ENCODE measurements around the gene ANKS1A. TPM values are rescaled to one million over a fixed set of nuclear protein-coding genes. Genes with fewer than 3 reads are reported as not detected.
"Not testable (repeated sequence)": the region's sequence is repeated elsewhere in the genome, so short reads cannot be mapped to it uniquely, and the experiment has no call there.

ANKS1A gene
- total and polyA plus RNA-seq, 2 of the 4 experiments (the other 2 are of a cell fraction): 7.2 to 7.5 TPM

GRCh38 chr6:35136185-35136584, 247.1 kb downstream of the ANKS1A start:
- CTCF ChIA-PET: interaction anchor here (0.6 kb wide), 1 partner anchor 975 kb away, joined by 4 read pairs; no protein-coding TSS in a partner anchor
- no peak overlapping the region for H3K14ac ChIP-seq (replicated peaks; ENCODE audit: low read depth, low read length)
- no TSS peak for BruUV-seq (replicated peaks)

GRCh38 chr6:35138191-35138590, 249.1 kb downstream of the ANKS1A start:
- H2BK20ac ChIP-seq (ENCODE audit: low read depth, low read length); H3K18ac ChIP-seq (ENCODE audit: low read depth, low read length); H3K14ac ChIP-seq (replicated peaks; ENCODE audit: low read depth, low read length); H2AFZ ChIP-seq (replicated peaks; ENCODE audit: low read length, poor library complexity); H2BK5ac ChIP-seq (ENCODE audit: low read depth, low read length, poor library complexity, severe bottlenecking); H2AK5ac ChIP-seq (ENCODE audit: low read depth, low read length); H3K23ac ChIP-seq (ENCODE audit: low read depth, low read length); H3K4me2 ChIP-seq (ENCODE audit: low read depth, low read length); H4K20me1 ChIP-seq (ENCODE audit: insufficient read depth, low read length); H2AK9ac ChIP-seq (replicated peaks; ENCODE audit: low read depth, low read length, poor library complexity); ATAC-seq (ENCODE audit: low read depth); H2BK15ac ChIP-seq (ENCODE audit: low read depth, low read length); POLR2A ChIA-PET (ENCODE audit: unreplicated experiment); H3K4ac ChIP-seq (ENCODE audit: low read depth, low read length); H4K5ac ChIP-seq (ENCODE audit: low read depth, low read length); H4K91ac ChIP-seq (ENCODE audit: insufficient read depth, low read depth, low read length); dilution Hi-C loops (cut with HindIII; ENCODE audit: low sequenced_read_pairs, unreplicated experiment); H3K27me3 ChIP-seq (ENCODE audit: control insufficient read depth, insufficient read depth, low read length); H3K36me3 ChIP-seq (ENCODE audit: control insufficient read depth, insufficient read depth, low read length); H3K56ac ChIP-seq (ENCODE audit: extremely low read depth, insufficient read depth, low read length); H3K27ac ChIP-seq (ENCODE audit: insufficient read depth, low read length); H4K8ac ChIP-seq (ENCODE audit: low read depth in 2 of 2, low read length in 2 of 2); H3K4me1 ChIP-seq (ENCODE audit: control insufficient read depth, insufficient read depth, low read length); H3K9me1 ChIP-seq (ENCODE audit: insufficient read depth, low read length); H3K9ac ChIP-seq (ENCODE audit: low read depth, low read length); intact Hi-C loops (cut with micrococcal nuclease); H3K79me1 ChIP-seq (ENCODE audit: low read depth in 1 of 2, low read length in 2 of 2); H3K9me3 ChIP-seq (ENCODE audit: control insufficient read depth, insufficient read depth, low read length); H2BK120ac ChIP-seq (ENCODE audit: low read depth, low read length); H3K4me3 ChIP-seq (ENCODE audit: insufficient read depth, low read depth, low read length); BruUV-seq (replicated peaks); DNase-seq: not testable (repeated sequence)
- in situ Hi-C loops (cut with MboI; ENCODE audit: low sequenced_read_pairs): loop anchor here (5.0 to 25.0 kb wide), 2 partner anchors 151 to 976 kb away; no protein-coding TSS in a partner anchor
- no CpG with 5 or more reads among the region's 3 CpGs for WGBS, 2 experiments (ENCODE audit: extremely low coverage in 2 of 2, insufficient read length in 1 of 2)
- CTCF ChIA-PET: interaction anchor here (0.6 kb wide), 1 partner anchor 122 kb away, joined by 5 read pairs; no protein-coding TSS in a partner anchor

More at GRCh38 chr6:35136185-35136584, 247.1 kb downstream of the ANKS1A start:
- no peak for DNase-seq
- Histone ChIP-seq H3K79me1 (ENCODE audit: low read depth in 1 of 2, low read length in 2 of 2) (no peaks in the 10 kb centered on the region), H4K20me1 (ENCODE audit: insufficient read depth, low read length) (no peaks in the 10 kb centered on the region), H2AK5ac (ENCODE audit: low read depth, low read length) (no peak overlapping the region), H3K9me3 (ENCODE audit: control insufficient read depth, insufficient read depth, low read length) (no peaks in the 10 kb centered on the region), H4K8ac (ENCODE audit: low read depth in 2 of 2, low read length in 2 of 2) (no peak overlapping the region), H2BK120ac (ENCODE audit: low read depth, low read length) (no peak overlapping the region), H3K27ac (ENCODE audit: insufficient read depth, low read length) (no peak overlapping the region), H3K18ac (ENCODE audit: low read depth, low read length) (no peak overlapping the region), H2BK5ac (ENCODE audit: low read depth, low read length, poor library complexity, severe bottlenecking) (no peak overlapping the region), H3K9ac (ENCODE audit: low read depth, low read length) (no peak overlapping the region), H3K56ac (ENCODE audit: extremely low read depth, insufficient read depth, low read length) (no peak overlapping the region), H2BK15ac (ENCODE audit: low read depth, low read length) (no peak overlapping the region), H3K36me3 (ENCODE audit: control insufficient read depth, insufficient read depth, low read length) (no peaks in the 10 kb centered on the region), H3K4ac (ENCODE audit: low read depth, low read length) (no peak overlapping the region), H2AK9ac (replicated peaks; ENCODE audit: low read depth, low read length, poor library complexity) (no peak overlapping the region), H3K4me1 (ENCODE audit: control insufficient read depth, insufficient read depth, low read length) (no peaks in the 10 kb centered on the region), H4K5ac (ENCODE audit: low read depth, low read length) (no peak overlapping the region), H3K27me3 (ENCODE audit: control insufficient read depth, insufficient read depth, low read length) (no peaks in the 10 kb centered on the region), H3K9me1 (ENCODE audit: insufficient read depth, low read length) (no peaks in the 10 kb centered on the region), H3K4me2 (ENCODE audit: low read depth, low read length) (no peak overlapping the region), H3K4me3 (ENCODE audit: insufficient read depth, low read depth, low read length) (no peak overlapping the region), H4K91ac (ENCODE audit: insufficient read depth, low read depth, low read length) (no peak overlapping the region), H3K23ac (ENCODE audit: low read depth, low read length) (no peak overlapping the region), H2BK20ac (ENCODE audit: low read depth, low read length) (no peak overlapping the region), H2AFZ (replicated peaks; ENCODE audit: low read length, poor library complexity) (no peak overlapping the region)
- in situ Hi-C loops (cut with MboI; ENCODE audit: low sequenced_read_pairs) (loop anchor here (5.0 to 25.0 kb wide), 2 partner anchors 149 to 974 kb away; no protein-coding TSS in a partner anchor), intact Hi-C loops (cut with micrococcal nuclease) (no loop called here), dilution Hi-C loops (cut with HindIII; ENCODE audit: low sequenced_read_pairs, unreplicated experiment) (no loop called here)
- TF ChIP-seq BHLHE40 (IDR thresholded peaks at IDR 0.05; ENCODE audit: low read depth, low read length): no peak
- TF ChIP-seq MXI1 (IDR thresholded peaks at IDR 0.05; ENCODE audit: borderline replicate concordance, low read depth, low read length): no peak
- TF ChIP-seq RCOR1 (IDR thresholded peaks at IDR 0.05; ENCODE audit: insufficient replicate concordance, low read length): no peak
- TF ChIP-seq CEBPB (IDR thresholded peaks at IDR 0.05; ENCODE audit: low read depth, low read length): no peak
- ATAC-seq (ENCODE audit: low read depth): no peak
- POLR2A ChIA-PET (ENCODE audit: unreplicated experiment): no interaction called here
- no CpG with 5 or more reads among the region's 4 CpGs for WGBS, 2 experiments (ENCODE audit: extremely low coverage in 2 of 2, insufficient read length in 1 of 2)

Data from IMR-90 (cell line).